HepG2 (cell line): ENCODE results near the gene ADGRF5.

ENCODE experiments used
- CTCF ChIP-seq: sonication (generic); formaldehyde crosslinking; IDR thresholded peaks from 2 replicates; pipeline ENCODE4 v1.5.0; 2020; ENCODE audit warnings: mild to moderate bottlenecking, missing genetic modification reagents, moderate library complexity
- SMARCC2 ChIP-seq: fragments of 450-650 bp; IDR thresholded peaks from 2 replicates; pipeline ENCODE4 v1.6.1; 2017; ENCODE audit warnings: antibody characterized with exemption, mild to moderate bottlenecking

- TF ChIP-seq CTCF (CRISPR knock-in tag) = no peak
- TF ChIP-seq SMARCC2 = no peak
Observed at GRCh38 chr6:46845126-46845525, 76.6 kb downstream of the ADGRF5 start.
